Measurements from ENCODE around the gene IRF2.

IRF2 gene

DNA sequence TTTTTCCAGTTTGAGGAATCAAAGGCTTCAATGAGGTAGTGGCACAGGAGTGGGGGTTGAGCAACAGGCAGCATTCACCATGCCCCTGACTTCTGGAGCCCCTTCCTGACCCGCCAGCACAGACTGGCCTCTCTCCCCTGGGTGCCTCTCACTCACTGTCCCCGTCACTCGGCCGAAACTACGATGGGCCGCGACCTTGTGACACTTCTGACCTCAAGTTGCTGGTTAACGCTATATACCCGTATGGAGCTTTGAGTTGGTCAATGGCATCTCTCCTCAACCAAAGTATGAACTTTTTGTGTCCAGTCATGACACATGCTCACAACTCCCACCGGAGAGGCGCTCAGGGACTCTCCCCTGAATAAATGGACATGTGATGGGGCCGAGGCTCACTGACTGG lies 72.1 kb downstream of the IRF2 start:
- TF ChIP-seq, protein P1, sequence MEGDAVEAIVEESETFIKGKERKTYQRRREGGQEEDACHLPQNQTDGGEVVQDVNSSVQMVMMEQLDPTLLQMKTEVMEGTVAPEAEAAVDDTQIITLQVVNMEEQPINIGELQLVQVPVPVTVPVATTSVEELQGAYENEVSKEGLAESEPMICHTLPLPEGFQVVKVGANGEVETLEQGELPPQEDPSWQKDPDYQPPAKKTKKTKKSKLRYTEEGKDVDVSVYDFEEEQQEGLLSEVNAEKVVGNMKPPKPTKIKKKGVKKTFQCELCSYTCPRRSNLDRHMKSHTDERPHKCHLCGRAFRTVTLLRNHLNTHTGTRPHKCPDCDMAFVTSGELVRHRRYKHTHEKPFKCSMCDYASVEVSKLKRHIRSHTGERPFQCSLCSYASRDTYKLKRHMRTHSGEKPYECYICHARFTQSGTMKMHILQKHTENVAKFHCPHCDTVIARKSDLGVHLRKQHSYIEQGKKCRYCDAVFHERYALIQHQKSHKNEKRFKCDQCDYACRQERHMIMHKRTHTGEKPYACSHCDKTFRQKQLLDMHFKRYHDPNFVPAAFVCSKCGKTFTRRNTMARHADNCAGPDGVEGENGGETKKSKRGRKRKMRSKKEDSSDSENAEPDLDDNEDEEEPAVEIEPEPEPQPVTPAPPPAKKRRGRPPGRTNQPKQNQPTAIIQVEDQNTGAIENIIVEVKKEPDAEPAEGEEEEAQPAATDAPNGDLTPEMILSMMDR (IDR thresholded peaks at IDR 0.05; ENCODE audit: low read depth, low read length), result no peak
- TF ChIP-seq POLR2A (IDR thresholded peaks at IDR 0.05; ENCODE audit: extremely low read depth, insufficient read length) (no peak), MYC (IDR thresholded peaks at IDR 0.05; ENCODE audit: low read depth, low read length) (no peak)
- TF ChIP-seq, protein P2, sequence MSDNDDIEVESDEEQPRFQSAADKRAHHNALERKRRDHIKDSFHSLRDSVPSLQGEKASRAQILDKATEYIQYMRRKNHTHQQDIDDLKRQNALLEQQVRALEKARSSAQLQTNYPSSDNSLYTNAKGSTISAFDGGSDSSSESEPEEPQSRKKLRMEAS (IDR thresholded peaks at IDR 0.05; ENCODE audit: low read depth, low read length), result no peak
- DNase-seq (ENCODE audit: low read depth), result no peak
- H3K4me3 ChIP-seq (ENCODE audit: low read depth, low read length), result no peak overlapping the region

DNA sequence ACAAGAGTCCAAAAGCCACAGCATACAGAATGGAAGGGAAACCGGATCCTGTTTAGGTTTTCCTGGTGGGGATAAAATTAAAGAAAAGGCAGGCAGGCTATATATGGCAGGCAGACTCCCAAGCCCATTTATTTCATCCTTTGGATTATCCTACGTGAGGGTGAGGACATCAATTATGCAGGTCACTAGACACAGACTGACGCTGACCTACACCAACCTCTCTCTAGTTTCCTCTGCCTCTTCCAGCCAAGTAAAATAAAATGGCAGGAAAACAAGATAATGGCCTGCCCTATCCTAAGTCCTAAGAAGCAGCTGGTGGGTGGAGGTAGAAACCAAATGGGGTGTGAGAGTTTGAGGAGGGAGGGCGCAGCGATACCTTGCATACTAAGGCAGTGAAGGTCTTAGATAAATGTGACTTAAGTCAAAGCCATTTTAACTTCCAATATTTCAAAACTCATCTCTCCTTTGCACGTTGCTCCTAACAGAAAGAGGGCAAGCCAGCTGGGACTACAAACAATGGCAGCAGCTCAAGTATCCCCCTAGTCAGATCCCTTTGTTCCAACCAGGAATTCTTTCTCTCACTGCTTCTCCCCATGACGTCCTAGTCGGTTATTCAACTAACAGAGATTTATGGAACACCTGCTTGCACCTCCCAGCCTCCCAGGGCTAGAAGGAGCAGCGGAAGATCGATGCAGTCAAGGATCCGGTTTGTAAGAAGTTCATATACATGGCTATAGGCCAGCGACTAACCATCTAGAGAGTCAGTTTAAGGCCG lies 72.8 kb downstream of the IRF2 start:
- no peak overlapping the region for H3K4me3 ChIP-seq (ENCODE audit: low read depth, low read length)
- TF ChIP-seq MYC (IDR thresholded peaks at IDR 0.05; ENCODE audit: low read depth, low read length), result no peak
- TF ChIP-seq, protein P2 (IDR thresholded peaks at IDR 0.05; ENCODE audit: low read depth, low read length), result no peak
- TF ChIP-seq, protein P1 (IDR thresholded peaks at IDR 0.05; ENCODE audit: low read depth, low read length), result no peak
- TF ChIP-seq POLR2A (IDR thresholded peaks at IDR 0.05; ENCODE audit: extremely low read depth, insufficient read length), result no peak
- DNase-seq (ENCODE audit: low read depth), result no peak

DNA sequence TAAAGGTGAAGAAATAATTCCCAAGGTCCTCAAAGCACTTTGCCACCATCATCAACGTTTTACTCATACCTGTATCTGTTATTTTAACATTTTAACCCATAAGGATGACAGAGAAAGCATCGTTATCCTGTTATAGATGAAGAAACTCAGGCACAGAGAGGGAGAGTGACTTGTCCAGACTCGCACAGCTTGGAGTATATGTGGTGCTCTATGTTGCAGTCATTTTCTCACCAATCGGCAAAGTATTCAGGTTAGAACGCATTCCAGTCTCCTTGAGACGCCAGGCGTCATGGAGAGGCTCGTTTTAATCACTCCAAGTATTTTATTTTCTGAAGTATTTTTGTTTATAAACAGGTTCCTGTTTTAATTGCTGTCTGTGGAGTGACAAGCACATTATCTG lies 73.5 kb downstream of the IRF2 start:
- DNase-seq (ENCODE audit: low read depth), result no peak
- TF ChIP-seq MYC (IDR thresholded peaks at IDR 0.05; ENCODE audit: low read depth, low read length), result no peak
- TF ChIP-seq POLR2A (IDR thresholded peaks at IDR 0.05; ENCODE audit: extremely low read depth, insufficient read length), result no peak
- TF ChIP-seq, protein P1 (IDR thresholded peaks at IDR 0.05; ENCODE audit: low read depth, low read length), result no peak
- TF ChIP-seq, protein P2 (IDR thresholded peaks at IDR 0.05; ENCODE audit: low read depth, low read length), result no peak
- no peak overlapping the region for H3K4me3 ChIP-seq (ENCODE audit: low read depth, low read length)

DNA sequence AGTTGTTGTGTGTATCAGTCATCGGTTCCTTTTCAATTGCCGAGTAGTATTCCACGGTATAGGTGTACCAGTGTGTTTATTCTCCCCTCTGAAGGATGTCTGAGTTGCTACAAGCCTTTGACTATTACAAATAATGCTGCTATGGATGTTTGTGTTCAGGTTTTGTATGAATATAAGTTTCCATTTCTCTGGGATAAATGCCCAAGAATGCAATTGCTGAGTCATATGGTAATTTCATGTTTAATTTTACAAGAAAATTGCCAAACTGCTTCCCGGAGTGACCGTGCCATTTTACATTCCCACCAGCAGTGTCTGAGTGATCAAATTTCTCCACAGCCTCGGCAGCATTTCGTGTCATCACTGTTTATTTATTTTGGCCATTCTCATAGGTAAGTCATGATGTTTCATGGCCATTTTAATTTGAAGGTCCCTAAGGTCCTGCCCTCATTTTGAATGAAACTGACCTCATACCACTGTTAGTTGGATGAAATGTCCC lies 73.9 kb downstream of the IRF2 start:
- no peak for DNase-seq (ENCODE audit: low read depth)
- TF ChIP-seq, protein P1 (IDR thresholded peaks at IDR 0.05; ENCODE audit: low read depth, low read length), result no peak
- TF ChIP-seq, protein P2 (IDR thresholded peaks at IDR 0.05; ENCODE audit: low read depth, low read length), result no peak
- TF ChIP-seq MYC (IDR thresholded peaks at IDR 0.05; ENCODE audit: low read depth, low read length), result no peak
- no peak for TF ChIP-seq POLR2A (IDR thresholded peaks at IDR 0.05; ENCODE audit: extremely low read depth, insufficient read length)

DNA sequence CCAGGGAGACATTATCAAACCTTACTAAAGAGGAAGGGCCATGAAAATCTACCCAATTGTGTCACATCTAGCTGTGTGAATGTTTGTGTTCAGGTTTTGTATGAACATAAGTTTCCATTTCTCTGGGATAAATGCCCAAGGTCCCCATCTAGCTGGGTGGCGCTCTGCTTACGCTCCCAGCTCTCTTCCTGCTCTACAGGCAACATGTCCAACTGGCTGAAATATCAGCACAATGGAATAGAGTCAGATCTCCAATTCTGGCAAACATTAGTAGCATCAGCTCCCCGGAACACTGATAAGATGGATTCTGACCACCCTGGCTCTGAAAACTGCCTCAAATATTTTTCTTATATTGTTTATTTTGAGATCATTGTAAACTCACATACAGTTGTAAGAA lies 74.8 kb downstream of the IRF2 start:
- TF ChIP-seq POLR2A (IDR thresholded peaks at IDR 0.05; ENCODE audit: extremely low read depth, insufficient read length), result no peak
- TF ChIP-seq, protein P2 (IDR thresholded peaks at IDR 0.05; ENCODE audit: low read depth, low read length), result no peak
- TF ChIP-seq, protein P1 (IDR thresholded peaks at IDR 0.05; ENCODE audit: low read depth, low read length), result no peak
- no peak for TF ChIP-seq MYC (IDR thresholded peaks at IDR 0.05; ENCODE audit: low read depth, low read length)
- no peak overlapping the region for H3K4me3 ChIP-seq (ENCODE audit: low read depth, low read length)
- no peak for DNase-seq (ENCODE audit: low read depth)

More for the DNA sequence above, 73.9 kb downstream of the IRF2 start:
- no peak overlapping the region for H3K4me3 ChIP-seq (ENCODE audit: low read depth, low read length)
